Fibroblast of villous mesenchyme (primary cell): ENCODE results near the gene ESRRG. TPM values are rescaled to one million over a fixed set of nuclear protein-coding genes. Genes with fewer than 3 reads are reported as not detected.

Experiments
- DNase-seq: peaks from one replicate; pipeline ENCODE4 v3.0.0-alpha.2; 2010; ENCODE audit warnings: low read depth
- H3K4me3 ChIP-seq: 2 replicates; pipeline ENCODE4 v1.5.1; 2011; ENCODE audit warnings: low read depth, mild to moderate bottlenecking, low read length
- total RNA-seq: library from RNA; depleted of rRNA; stranded (reverse); fragments of >200 nt; gene quantifications from 2 replicates; pipeline ENCODE4 v1.2.3, GENCODE V29; 2012
- TF ChIP-seq, protein P1 (sequence below): IDR thresholded peaks from 2 replicates; pipeline ENCODE4 v1.5.1; 2012; ENCODE audit warnings: low read depth, mild to moderate bottlenecking, low read length; ENCODE audit not compliant: insufficient read depth

ESRRG gene
- total RNA-seq, 1 donor, result under 0.01 TPM

GRCh38 chr1:216549796-216550195 lies 173.4 kb downstream of the ESRRG start:
- TF ChIP-seq, protein P1, sequence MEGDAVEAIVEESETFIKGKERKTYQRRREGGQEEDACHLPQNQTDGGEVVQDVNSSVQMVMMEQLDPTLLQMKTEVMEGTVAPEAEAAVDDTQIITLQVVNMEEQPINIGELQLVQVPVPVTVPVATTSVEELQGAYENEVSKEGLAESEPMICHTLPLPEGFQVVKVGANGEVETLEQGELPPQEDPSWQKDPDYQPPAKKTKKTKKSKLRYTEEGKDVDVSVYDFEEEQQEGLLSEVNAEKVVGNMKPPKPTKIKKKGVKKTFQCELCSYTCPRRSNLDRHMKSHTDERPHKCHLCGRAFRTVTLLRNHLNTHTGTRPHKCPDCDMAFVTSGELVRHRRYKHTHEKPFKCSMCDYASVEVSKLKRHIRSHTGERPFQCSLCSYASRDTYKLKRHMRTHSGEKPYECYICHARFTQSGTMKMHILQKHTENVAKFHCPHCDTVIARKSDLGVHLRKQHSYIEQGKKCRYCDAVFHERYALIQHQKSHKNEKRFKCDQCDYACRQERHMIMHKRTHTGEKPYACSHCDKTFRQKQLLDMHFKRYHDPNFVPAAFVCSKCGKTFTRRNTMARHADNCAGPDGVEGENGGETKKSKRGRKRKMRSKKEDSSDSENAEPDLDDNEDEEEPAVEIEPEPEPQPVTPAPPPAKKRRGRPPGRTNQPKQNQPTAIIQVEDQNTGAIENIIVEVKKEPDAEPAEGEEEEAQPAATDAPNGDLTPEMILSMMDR, result no peak
- DNase-seq, result no peak
- no peak overlapping the region for H3K4me3 ChIP-seq

GRCh38 chr1:216542741-216543140 lies 180.5 kb downstream of the ESRRG start:
- no peak for DNase-seq
- TF ChIP-seq, protein P1, result no peak
- no peak overlapping the region for H3K4me3 ChIP-seq

DNA sequence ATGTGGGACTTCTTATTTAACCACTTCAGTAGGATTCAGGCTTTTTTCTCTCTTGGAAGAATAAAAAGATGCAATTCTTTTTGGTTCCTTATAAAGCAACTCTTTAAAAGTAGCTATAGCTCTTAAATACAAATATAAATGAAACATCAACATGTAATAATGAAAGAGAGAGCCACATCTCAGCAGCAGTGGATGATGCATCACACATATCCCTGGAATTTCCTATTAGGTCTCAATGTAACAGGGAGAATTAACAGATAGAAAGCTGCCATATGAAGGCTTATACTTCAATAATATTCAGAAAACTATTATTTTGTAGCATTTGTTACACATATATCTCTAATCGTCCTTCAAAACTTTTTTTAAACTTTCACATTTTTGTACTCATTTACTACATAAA lies 181.0 kb downstream of the ESRRG start:
- H3K4me3 ChIP-seq, result no peak overlapping the region
- no peak for DNase-seq
- TF ChIP-seq, protein P1, result no peak

- TF ChIP-seq, protein P1, result no peak
- no peak overlapping the region for H3K4me3 ChIP-seq
- no peak for DNase-seq
Measured at GRCh38 chr1:216535751-216536150, 187.5 kb downstream of the ESRRG start.

GRCh38 chr1:216535059-216535458 lies 188.2 kb downstream of the ESRRG start:
- TF ChIP-seq, protein P1, result no peak
- DNase-seq, result no peak
- no peak overlapping the region for H3K4me3 ChIP-seq

- DNase-seq, result no peak
- H3K4me3 ChIP-seq, result no peak overlapping the region
- TF ChIP-seq, protein P1, result no peak
Measured at GRCh38 chr1:216533776-216534175, 189.5 kb downstream of the ESRRG start.

DNA sequence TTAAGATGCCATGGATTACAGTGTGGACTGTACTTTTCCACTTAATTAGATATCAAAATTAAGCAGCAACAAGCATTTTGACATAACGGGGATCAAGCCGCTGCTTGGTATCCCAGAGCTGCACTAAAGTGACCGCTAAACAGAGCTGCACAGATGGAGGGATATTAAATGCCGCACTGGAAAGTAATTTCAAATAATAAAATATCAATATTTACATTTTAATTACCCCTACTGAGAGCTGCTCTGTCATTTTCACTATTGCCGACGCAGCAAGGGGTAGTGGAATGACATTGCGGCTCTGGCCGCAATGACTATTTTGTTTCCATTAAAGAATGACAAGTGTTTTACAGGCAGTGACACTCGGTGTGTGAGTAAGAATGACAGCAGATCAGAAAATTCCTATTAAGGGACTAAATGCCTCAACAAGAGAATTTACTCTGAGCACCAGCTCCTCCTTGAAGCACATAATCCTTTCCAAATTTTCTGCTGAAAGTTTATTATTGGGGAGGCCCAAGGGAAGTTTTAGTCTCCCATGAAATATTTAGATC lies 190.9 kb downstream of the ESRRG start:
- no peak for DNase-seq
- TF ChIP-seq, protein P1, result no peak
- H3K4me3 ChIP-seq, result no peak overlapping the region
